ENCODE results near the gene NFIB.

Gene NFIB

GRCh38 chr9:14147738-14148137 lies 166.2 kb downstream of the NFIB start:
- no peak overlapping the region for H3K27ac ChIP-seq
- TF ChIP-seq CTCF (IDR thresholded peaks at IDR 0.05; ENCODE audit: low read depth, low read length), result no peak
- H3K9me3 ChIP-seq (ENCODE audit: severe bottlenecking), result no peaks in the 10 kb centered on the region
- no peaks in the 10 kb centered on the region for H3K27me3 ChIP-seq (ENCODE audit: insufficient read depth, low read depth, severe bottlenecking)
- H3K36me3 ChIP-seq, result no peaks in the 10 kb centered on the region
- no peak for DNase-seq
- H3K4me3 ChIP-seq (ENCODE audit: low read depth, low read length), result no peak overlapping the region

- H3K4me3 ChIP-seq (ENCODE audit: low read depth, low read length), result no peak overlapping the region
- no peaks in the 10 kb centered on the region for H3K9me3 ChIP-seq (ENCODE audit: severe bottlenecking)
- H3K27ac ChIP-seq, result no peak overlapping the region
- no peak for DNase-seq
- no peak for TF ChIP-seq CTCF (IDR thresholded peaks at IDR 0.05; ENCODE audit: low read depth, low read length)
- H3K36me3 ChIP-seq, result no peaks in the 10 kb centered on the region
- no peaks in the 10 kb centered on the region for H3K27me3 ChIP-seq (ENCODE audit: insufficient read depth, low read depth, severe bottlenecking)
These were observed 167.6 kb downstream of the NFIB start for GRCh38 chr9:14146201-14146874.

GRCh38 chr9:14144215-14144614 lies 169.7 kb downstream of the NFIB start:
- Histone ChIP-seq H3K4me3 (ENCODE audit: low read depth, low read length) (no peak overlapping the region), H3K27ac (no peak overlapping the region), H3K36me3 (no peaks in the 10 kb centered on the region), H3K9me3 (ENCODE audit: severe bottlenecking) (no peaks in the 10 kb centered on the region), H3K27me3 (ENCODE audit: insufficient read depth, low read depth, severe bottlenecking) (no peaks in the 10 kb centered on the region)
- DNase-seq, result no peak
- TF ChIP-seq CTCF (IDR thresholded peaks at IDR 0.05; ENCODE audit: low read depth, low read length), result no peak

GRCh38 chr9:14141699-14142098 lies 172.2 kb downstream of the NFIB start:
- Histone ChIP-seq H3K9me3 (ENCODE audit: severe bottlenecking) (no peaks in the 10 kb centered on the region), H3K27me3 (ENCODE audit: insufficient read depth, low read depth, severe bottlenecking) (no peaks in the 10 kb centered on the region), H3K27ac (no peak overlapping the region), H3K36me3 (no peaks in the 10 kb centered on the region), H3K4me3 (ENCODE audit: low read depth, low read length) (no peak overlapping the region)
- DNase-seq, result no peak
- TF ChIP-seq CTCF (IDR thresholded peaks at IDR 0.05; ENCODE audit: low read depth, low read length), result no peak

GRCh38 chr9:14140096-14140697 lies 173.7 kb downstream of the NFIB start:
- no peak overlapping the region for H3K27ac ChIP-seq
- H3K4me3 ChIP-seq (ENCODE audit: low read depth, low read length), result no peak overlapping the region
- no peaks in the 10 kb centered on the region for H3K36me3 ChIP-seq
- no peak for DNase-seq
- no peaks in the 10 kb centered on the region for H3K27me3 ChIP-seq (ENCODE audit: insufficient read depth, low read depth, severe bottlenecking)
- H3K9me3 ChIP-seq (ENCODE audit: severe bottlenecking), result no peaks in the 10 kb centered on the region
- no peak for TF ChIP-seq CTCF (IDR thresholded peaks at IDR 0.05; ENCODE audit: low read depth, low read length)

DNA sequence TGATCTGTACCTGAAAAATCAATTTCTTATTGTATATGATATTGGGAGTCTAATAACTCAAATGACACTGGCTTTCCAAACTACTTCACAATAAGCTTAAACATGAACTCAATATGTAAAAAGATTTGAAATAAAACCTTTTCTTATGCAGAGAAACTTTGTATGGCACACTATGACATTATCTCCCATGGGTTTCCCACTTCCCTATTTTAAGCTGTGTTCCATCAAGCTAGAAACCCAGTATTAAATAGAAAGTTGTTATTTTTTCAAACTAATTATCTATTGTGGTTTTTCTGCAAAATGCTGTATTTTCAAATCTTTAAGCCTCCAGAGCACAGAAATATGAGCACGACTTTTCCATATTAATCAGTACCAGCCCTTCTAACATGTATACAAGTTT lies 174.7 kb downstream of the NFIB start:
- H3K27me3 ChIP-seq (ENCODE audit: insufficient read depth, low read depth, severe bottlenecking), result no peaks in the 10 kb centered on the region
- DNase-seq, result no peak

More for the DNA sequence above, 174.7 kb downstream of the NFIB start:
- H3K9me3 ChIP-seq (ENCODE audit: severe bottlenecking), result no peaks in the 10 kb centered on the region
- no peak overlapping the region for H3K4me3 ChIP-seq (ENCODE audit: low read depth, low read length)
- TF ChIP-seq CTCF (IDR thresholded peaks at IDR 0.05; ENCODE audit: low read depth, low read length), result no peak
- no peaks in the 10 kb centered on the region for H3K36me3 ChIP-seq
- H3K27ac ChIP-seq, result no peak overlapping the region

Measured in WERI-Rb-1 (cell line).